GM12873 (cell line): ENCODE results near the gene MAP3K4.

ENCODE experiments used
- CTCF ChIP-seq: IDR thresholded peaks from 2 replicates; pipeline ENCODE4 v1.5.1; 2012; ENCODE audit warnings: low read depth, mild to moderate bottlenecking, moderate library complexity, low read length, control low read depth; ENCODE audit not compliant: insufficient read depth; ENCODE audit errors: missing control alignments

The MAP3K4 gene

GRCh38 chr6:161023316-161023715 lies 31.7 kb downstream of the MAP3K4 start:
- TF ChIP-seq CTCF: no peak

- no peak for TF ChIP-seq CTCF
Observed at GRCh38 chr6:161024364-161024920, 32.9 kb downstream of the MAP3K4 start.

GRCh38 chr6:161027385-161027784 lies 35.8 kb downstream of the MAP3K4 start:
- TF ChIP-seq CTCF: no peak

- no peak for TF ChIP-seq CTCF
Observed at GRCh38 chr6:161029195-161029809, 37.7 kb downstream of the MAP3K4 start.

GRCh38 chr6:161031721-161032495 lies 40.3 kb downstream of the MAP3K4 start:
- no peak for TF ChIP-seq CTCF

- no peak for TF ChIP-seq CTCF
Observed at GRCh38 chr6:161033667-161034066, 42.1 kb downstream of the MAP3K4 start.

- no peak for TF ChIP-seq CTCF
Observed at GRCh38 chr6:161035182-161035980, 43.8 kb downstream of the MAP3K4 start.
